ENCODE measurements around the gene CD93.

CD93 gene

GRCh38 chr20:23095499-23095898, 9.4 kb upstream of the CD93 start:
- TF ChIP-seq TEAD4 (IDR thresholded peaks at IDR 0.05): no peak
- no peak for TF ChIP-seq RAD21 (IDR thresholded peaks at IDR 0.05; ENCODE audit: low read depth)
- no peak for TF ChIP-seq USF1 (IDR thresholded peaks at IDR 0.05)
- TF ChIP-seq CEBPB (IDR thresholded peaks at IDR 0.05): no peak
- no peak for TF ChIP-seq ZBTB7A (IDR thresholded peaks at IDR 0.05; ENCODE audit: low read depth)
- no peak for TF ChIP-seq CREB1 (IDR thresholded peaks at IDR 0.05; ENCODE audit: low read depth)
- no peak for TF ChIP-seq MAX (IDR thresholded peaks at IDR 0.05)
- no peak for TF ChIP-seq EGR1 (IDR thresholded peaks at IDR 0.05)
- TF ChIP-seq EP300 (IDR thresholded peaks at IDR 0.05; ENCODE audit: borderline replicate concordance): no peak
- no peak for TF ChIP-seq FOXM1 (IDR thresholded peaks at IDR 0.05; ENCODE audit: borderline replicate concordance, low read depth)
- no peak for TF ChIP-seq TAF1 (IDR thresholded peaks at IDR 0.05; ENCODE audit: low read depth)
- no peak for TF ChIP-seq TCF12 (IDR thresholded peaks at IDR 0.05; ENCODE audit: low read depth)
- TF ChIP-seq NFIC (IDR thresholded peaks at IDR 0.05): no peak
- TF ChIP-seq REST (IDR thresholded peaks at IDR 0.05; ENCODE audit: low read depth): no peak
- no peak for TF ChIP-seq YY1 (IDR thresholded peaks at IDR 0.05; ENCODE audit: low read depth)

GRCh38 chr20:23094927-23095326, 8.8 kb upstream of the CD93 start:
- TF ChIP-seq CREB1 (IDR thresholded peaks at IDR 0.05; ENCODE audit: low read depth): no peak
- TF ChIP-seq TEAD4 (IDR thresholded peaks at IDR 0.05): no peak
- no peak for TF ChIP-seq MAX (IDR thresholded peaks at IDR 0.05)
- no peak for TF ChIP-seq USF1 (IDR thresholded peaks at IDR 0.05)
- TF ChIP-seq RAD21 (IDR thresholded peaks at IDR 0.05; ENCODE audit: low read depth): no peak
- TF ChIP-seq CEBPB (IDR thresholded peaks at IDR 0.05): no peak
- no peak for TF ChIP-seq TCF12 (IDR thresholded peaks at IDR 0.05; ENCODE audit: low read depth)
- TF ChIP-seq EGR1 (IDR thresholded peaks at IDR 0.05): no peak
- no peak for TF ChIP-seq ZBTB7A (IDR thresholded peaks at IDR 0.05; ENCODE audit: low read depth)
- TF ChIP-seq NFIC (IDR thresholded peaks at IDR 0.05): no peak
- no peak for TF ChIP-seq REST (IDR thresholded peaks at IDR 0.05; ENCODE audit: low read depth)
- TF ChIP-seq FOXM1 (IDR thresholded peaks at IDR 0.05; ENCODE audit: borderline replicate concordance, low read depth): no peak

GRCh38 chr20:23094213-23094896, 8.2 kb upstream of the CD93 start:
- TF ChIP-seq EP300 (IDR thresholded peaks at IDR 0.05; ENCODE audit: borderline replicate concordance) (no peak), EGR1 (IDR thresholded peaks at IDR 0.05) (no peak), USF1 (IDR thresholded peaks at IDR 0.05) (no peak), TCF12 (IDR thresholded peaks at IDR 0.05; ENCODE audit: low read depth) (no peak), ZBTB7A (IDR thresholded peaks at IDR 0.05; ENCODE audit: low read depth) (no peak), REST (IDR thresholded peaks at IDR 0.05; ENCODE audit: low read depth) (no peak), YY1 (IDR thresholded peaks at IDR 0.05; ENCODE audit: low read depth) (no peak), RAD21 (IDR thresholded peaks at IDR 0.05; ENCODE audit: low read depth) (no peak), FOXM1 (IDR thresholded peaks at IDR 0.05; ENCODE audit: borderline replicate concordance, low read depth) (no peak), CREB1 (IDR thresholded peaks at IDR 0.05; ENCODE audit: low read depth) (no peak), CEBPB (IDR thresholded peaks at IDR 0.05) (no peak), TAF1 (IDR thresholded peaks at IDR 0.05; ENCODE audit: low read depth) (no peak), NFIC (IDR thresholded peaks at IDR 0.05) (no peak)

GRCh38 chr20:23093613-23094012, 7.5 kb upstream of the CD93 start:
- TF ChIP-seq MAX (IDR thresholded peaks at IDR 0.05) (no peak), ZBTB7A (IDR thresholded peaks at IDR 0.05; ENCODE audit: low read depth) (no peak), CEBPB (IDR thresholded peaks at IDR 0.05) (no peak), YY1 (IDR thresholded peaks at IDR 0.05; ENCODE audit: low read depth) (no peak)
